ENCODE measurements around the gene HLF.

GRCh38 chr17:55344514-55344997 is 79.8 kb downstream of the HLF start:
- no peak for TF ChIP-seq POLR2A (IDR thresholded peaks at IDR 0.05; ENCODE audit: low read depth, low read length)
- no peak for TF ChIP-seq POLR2AphosphoS5 (IDR thresholded peaks at IDR 0.05; ENCODE audit: low read depth, low read length)
- no peak for TF ChIP-seq TAF1 (IDR thresholded peaks at IDR 0.05; ENCODE audit: low read depth, low read length)
- no peak for TF ChIP-seq PAX5 (IDR thresholded peaks at IDR 0.05; ENCODE audit: insufficient read depth, low read length, severe bottlenecking)
- TF ChIP-seq SPI1 (IDR thresholded peaks at IDR 0.05; ENCODE audit: low read depth, low read length) = no peak
- no peak for TF ChIP-seq POU2F2 (IDR thresholded peaks at IDR 0.05; ENCODE audit: low read depth, low read length)
